ENCODE data around the gene RABL6.
"Not testable (repeated sequence)": the region's sequence is repeated elsewhere in the genome, so short reads cannot be mapped to it uniquely, and the experiment has no call there.

RABL6 gene

DNA sequence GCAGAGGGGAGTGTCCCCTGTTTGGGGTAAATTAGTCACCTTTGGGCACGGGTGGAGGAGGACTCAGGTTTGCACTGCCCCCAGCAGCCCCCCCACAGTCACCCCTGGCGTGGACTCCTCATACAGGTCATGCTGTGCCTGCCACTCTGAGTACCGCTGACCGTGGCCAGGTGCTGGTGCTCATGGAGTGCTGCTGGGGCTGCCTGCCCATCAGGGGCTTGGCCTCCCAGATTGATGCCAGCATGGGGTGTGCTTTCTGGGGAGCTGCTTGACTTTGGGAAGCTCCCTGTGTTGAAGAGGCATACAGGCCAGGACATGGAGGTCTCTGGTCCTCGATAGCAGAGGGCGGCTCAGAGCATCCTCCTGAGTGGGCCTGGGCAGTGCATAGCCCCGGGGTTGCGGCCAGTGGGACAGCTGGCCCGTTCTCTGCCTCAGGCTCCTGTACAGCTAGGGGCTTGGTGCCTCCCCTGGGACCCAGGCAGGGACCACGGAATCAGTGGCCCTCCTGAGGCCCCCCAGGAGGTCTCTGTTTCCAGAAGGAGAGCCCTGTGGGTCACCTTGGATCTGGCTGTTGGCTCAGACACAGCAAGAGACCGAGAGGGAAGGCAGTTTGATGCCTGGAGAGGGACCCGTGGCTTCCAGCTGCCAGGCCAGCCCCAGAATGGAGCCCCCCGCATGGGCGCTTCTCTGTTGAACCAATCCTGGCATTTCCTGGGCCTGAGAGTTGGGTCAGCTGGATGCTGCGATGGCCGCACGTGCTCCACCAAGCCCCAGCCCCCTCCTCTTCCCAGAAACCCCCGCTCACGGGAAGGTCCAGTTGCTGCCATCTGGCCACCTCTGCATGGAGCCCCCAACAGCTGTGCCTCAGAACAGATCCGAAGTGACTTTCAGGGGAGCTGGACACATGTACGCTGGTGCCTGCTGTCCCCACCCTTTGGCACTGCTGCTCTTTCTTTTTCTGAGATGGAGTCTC lies 28.5 kb downstream of the RABL6 start:
- DNase-seq (ENCODE audit: low read depth, low spot score) = no peak

DNA sequence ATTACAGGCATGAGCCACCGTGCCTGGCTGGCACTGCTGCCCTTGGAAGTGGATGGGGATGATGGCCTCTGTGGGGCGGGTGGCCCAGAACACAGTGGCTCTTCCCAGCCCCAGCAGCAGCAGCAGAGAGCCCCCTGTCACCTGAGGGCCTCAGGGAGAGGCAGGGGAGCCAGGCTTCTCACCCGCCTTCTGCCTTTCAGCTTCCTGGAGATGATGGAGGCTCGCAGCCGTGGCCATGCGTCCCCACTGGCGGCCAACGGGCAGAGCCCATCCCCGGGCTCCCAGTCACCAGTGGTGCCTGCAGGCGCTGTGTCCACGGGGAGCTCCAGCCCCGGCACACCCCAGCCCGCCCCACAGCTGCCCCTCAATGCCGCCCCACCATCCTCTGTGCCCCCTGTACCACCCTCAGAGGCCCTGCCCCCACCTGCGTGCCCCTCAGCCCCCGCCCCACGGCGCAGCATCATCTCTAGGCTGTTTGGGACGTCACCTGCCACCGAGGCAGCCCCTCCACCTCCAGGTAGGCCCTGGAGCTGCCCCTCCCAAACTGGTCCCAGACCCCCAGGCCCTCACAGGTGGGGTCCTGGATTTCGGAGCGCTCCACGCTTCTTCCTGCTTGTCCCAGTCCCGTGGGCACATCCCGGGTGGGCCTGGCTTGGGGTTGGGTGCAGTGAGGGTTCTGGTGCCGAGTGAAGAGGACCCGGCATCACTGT lies 29.6 kb downstream of the RABL6 start:
- no peak for DNase-seq (ENCODE audit: low read depth, low spot score)

DNA sequence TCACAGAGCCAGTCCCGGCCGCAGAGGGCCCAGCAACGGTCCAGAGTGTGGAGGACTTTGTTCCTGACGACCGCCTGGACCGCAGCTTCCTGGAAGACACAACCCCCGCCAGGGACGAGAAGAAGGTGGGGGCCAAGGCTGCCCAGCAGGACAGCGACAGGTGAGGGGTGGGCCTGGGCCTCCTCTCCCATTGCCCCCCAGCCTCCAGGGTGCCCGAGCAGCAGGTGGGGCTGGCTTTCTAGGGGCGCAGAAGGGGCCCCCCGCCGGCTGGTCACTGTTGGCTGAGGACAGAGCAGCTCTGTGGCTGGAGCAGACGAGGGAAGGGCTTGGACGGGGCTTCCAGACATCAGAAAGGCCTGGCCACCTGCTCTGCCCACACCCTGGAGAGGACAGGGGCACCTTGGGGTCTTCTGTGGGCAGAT lies 30.1 kb downstream of the RABL6 start:
- not testable (repeated sequence) for DNase-seq (ENCODE audit: low read depth, low spot score)

DNA sequence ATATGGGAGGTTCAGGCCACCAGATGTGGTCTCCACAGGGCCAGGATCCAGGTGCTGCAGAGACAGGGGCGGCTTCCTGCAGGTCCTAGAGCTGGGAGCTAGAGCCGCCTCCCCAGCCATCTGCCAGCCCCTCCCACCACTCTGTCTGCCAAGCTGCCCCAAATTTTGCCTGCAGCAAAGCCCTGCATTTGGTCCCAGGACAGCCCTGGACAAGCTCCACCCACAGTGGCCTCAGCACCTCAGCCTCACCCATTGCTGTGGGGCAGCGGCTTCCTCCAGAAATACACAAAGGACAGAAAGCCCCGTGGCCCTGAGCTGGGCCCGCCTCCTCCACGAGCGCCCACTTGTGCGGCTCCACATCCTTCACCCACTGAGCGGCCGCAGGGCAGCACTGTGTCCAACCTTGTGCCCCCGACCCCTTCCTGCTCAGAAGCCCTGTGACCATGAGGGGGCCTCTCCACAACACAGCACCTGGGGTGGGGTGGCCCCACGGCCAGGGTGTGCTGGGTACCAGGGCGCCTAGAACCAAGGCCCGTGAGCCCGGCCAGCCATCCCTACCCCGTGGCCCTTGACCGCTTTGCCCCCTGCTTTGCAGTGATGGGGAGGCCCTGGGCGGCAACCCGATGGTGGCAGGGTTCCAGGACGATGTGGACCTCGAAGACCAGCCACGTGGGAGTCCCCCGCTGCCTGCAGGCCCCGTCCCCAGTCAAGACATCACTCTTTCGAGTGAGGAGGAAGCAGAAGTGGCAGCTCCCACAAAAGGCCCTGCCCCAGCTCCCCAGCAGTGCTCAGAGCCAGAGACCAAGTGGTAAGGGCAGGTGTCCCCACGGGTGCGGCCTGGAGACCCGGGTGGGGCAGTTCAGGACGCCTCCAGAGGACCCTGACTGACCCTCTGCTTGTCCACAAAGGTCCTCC lies 30.8 kb downstream of the RABL6 start:
- no peak for DNase-seq (ENCODE audit: low read depth, low spot score)

DNA sequence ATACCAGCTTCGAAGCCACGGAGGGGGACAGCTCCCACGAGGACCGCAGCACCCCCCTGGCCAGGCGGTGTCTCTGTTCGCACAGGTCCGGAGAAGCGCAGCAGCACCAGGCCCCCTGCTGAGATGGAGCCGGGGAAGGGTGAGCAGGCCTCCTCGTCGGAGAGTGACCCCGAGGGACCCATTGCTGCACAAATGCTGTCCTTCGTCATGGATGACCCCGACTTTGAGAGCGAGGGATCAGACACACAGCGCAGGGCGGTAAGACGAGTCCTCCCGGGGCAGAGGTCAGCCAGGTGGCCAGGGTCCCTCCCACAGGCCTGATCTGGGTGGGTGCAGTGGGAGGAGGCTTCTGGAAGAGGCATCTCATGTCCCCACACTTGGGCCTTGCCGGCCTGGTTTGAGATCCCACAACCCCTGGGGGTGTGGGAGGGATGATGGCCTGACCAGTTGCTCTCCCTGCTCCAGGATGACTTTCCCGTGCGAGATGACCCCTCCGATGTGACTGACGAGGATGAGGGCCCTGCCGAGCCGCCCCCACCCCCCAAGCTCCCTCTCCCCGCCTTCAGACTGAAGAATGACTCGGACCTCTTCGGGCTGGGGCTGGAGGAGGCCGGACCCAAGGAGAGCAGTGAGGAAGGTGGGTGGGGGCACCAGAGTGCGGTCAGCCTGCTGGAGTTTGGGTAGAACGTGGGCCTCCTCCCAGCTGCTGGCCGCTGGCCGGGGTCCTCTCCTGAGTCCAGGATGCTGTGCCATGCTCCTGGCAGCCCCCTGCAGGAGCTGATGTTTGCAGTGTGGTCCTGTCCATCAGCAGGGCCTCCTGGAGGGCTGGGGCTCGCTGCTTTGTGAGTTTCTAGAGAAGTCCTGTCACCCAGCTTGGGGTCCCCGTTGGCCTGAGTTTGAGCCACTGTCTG lies 31.7 kb downstream of the RABL6 start:
- no peak for DNase-seq (ENCODE audit: low read depth, low spot score)

DNA sequence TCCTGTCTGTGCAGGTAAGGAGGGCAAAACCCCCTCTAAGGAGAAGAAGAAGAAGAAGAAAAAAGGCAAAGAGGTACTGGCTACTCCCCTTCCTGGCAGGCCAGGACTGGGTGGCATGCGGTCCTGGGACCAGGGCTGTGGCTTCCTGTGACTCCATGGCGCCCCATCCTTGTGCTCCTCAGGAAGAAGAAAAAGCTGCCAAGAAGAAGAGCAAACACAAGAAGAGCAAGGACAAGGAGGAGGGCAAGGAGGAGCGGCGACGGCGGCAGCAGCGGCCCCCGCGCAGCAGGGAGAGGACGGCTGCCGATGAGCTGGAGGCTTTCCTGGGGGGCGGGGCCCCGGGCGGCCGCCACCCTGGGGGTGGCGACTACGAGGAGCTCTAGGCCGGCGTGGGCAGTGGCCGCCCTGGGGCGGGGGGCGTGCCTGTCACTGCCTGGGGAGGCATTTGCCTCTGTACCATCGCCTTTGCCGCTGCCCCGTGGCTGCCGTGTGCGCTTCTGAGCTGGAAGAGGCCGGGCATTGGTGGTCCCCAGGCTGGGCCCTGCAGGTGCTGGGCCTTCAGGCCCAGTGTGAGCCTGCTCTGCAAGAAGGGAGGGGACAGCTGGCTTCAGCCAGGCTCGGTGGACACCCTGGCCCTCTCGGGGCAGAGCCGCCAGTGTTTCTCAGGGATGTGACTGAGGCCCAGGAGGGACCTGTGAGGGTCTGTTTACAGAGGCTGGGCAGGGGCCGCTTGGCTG lies 32.6 kb downstream of the RABL6 start:
- no peak for DNase-seq (ENCODE audit: low read depth, low spot score)

DNA sequence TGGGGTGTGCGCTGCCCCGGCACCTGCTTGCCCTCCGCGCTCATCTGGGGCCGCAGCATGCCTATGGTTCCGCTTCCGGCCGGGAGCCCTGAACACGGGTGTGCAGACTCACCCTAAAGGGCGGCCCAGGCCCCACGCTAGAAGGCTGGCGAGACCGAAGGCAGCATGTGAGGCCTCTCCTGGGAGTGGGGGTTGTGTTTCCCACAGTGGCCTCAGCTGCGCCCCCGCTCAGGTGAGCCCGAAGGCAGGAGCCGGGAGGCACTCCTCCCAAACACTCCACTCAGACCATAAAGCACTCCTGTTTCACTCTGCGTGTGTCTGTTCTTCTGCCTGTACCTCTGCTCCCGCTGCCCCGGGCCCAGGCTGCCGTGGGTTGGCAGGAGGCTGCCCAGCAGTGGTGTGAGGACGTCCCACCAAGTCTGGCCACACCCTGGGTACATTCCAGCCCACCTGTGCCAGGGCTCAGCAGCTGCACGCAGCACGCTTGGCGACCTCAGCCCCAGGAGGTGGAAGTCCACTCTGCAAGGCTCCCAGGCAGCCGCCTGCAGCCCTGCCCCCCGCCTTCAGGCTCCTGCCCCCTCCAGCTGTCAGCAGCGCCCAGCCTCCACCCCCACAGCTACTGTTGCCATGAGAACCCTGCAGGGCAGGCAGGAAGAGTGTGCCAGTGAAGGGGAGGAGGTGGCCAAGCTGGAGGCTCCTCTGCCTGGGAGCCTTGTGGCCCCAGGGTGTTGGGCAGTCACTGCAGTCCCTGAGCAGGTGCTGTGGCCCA lies 33.3 kb downstream of the RABL6 start:
- no peak for DNase-seq (ENCODE audit: low read depth, low spot score)

DNA sequence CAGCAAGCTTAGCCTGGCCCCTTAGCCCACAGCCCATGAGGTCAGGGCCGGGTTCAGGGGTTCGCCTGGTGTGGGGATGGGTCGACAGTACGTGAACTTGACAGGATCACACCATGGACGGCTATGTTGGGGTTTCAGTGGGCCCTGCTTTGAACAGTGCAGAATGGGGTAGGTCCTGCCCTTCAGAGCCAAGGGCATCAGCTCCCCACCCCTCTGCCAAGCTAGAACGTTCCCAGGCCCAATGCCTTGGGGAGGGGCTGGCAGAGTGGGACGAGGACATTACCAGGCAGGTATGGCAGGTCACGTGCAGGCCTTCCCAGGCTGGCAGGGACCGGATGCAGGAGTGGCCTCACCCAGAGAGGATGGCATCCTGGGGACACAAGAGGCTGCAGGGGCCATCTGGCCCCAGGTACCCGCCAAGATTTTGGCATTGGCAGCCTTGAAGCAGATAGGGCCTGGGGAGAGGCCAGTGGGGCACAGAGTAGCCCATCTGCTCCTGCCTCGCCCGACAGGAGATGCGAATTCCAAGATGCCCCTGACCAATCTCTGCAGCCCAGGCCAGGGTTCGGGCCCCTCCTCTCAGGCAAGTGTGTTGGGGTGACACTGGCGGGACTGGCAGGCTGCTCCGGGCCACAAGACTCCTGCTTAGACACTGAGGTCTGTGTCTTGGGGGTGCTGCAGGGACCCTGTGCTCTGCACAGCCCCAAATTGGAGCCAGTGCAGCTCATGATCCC lies 34.1 kb downstream of the RABL6 start:
- DNase-seq (ENCODE audit: low read depth, low spot score) = not testable (repeated sequence)

DNA sequence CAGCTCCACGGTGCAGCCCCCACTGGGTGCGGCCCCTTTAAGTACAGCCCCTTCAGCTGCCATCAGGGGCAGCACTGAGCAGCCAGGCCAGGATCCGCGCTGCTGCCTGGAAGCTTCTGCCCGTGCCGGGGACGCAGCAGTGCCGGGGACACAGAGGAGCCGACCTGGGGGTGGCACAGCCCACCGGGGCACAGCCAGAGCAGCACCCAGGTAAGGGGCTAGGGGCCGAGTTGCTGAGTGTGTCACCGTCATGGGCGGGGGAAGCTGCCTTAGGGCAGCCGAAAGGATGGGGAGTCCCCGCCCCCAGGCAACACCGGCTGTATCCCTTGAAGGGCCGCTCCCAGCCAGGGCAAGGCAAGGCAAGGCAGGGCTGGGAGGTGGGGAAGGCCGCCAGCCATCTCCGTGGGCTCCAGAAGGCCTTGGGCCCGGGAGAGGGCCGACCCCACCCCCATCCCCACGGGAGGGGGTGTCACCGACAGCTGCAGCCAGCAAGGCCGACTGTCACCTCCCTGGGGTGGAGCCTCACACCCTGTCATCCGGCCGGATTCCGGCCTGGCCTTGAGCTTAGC lies 34.7 kb downstream of the RABL6 start, which contains the start of gene AJM1:
AJM1 (plus strand) TSS at position 99 of the 569 bp plus-strand sequence. CDS start 1,937 bp downstream, outside the sequence.
- DNase-seq (ENCODE audit: low read depth, low spot score) = not testable (repeated sequence)

DNA sequence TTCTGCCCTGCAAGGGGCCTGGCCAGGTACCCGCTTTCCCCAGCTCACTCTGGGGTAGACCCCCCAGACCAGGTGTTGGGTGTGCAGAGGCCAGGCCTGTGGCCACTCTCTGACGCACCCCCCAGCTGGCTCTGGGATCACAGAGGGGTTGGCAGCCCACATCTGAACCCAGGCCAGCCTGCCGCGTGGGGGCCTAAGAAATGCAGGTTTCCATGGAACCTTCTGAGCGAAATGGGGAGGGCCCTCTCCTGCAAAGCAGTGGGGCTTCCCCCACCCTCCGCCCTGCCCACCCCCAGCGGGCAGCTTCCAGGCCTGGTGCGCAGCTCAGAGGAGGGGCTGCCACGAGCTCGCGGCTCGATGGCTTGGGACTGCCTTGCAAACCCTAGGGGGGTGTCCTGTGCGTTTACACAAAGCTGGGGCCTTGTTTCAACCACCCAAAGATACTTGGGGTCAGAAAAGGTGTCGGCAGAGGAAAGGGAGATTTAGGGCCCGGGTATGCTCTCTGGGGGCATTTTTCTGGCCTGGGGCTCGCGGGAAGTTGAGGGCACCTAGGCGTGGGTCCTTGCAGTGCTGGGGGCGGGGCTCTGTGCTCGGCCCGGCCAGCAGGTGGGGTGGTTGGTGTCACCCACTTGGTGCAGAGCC lies 35.5 kb downstream of the RABL6 start:
- not testable (repeated sequence) for DNase-seq (ENCODE audit: low read depth, low spot score)

DNA sequence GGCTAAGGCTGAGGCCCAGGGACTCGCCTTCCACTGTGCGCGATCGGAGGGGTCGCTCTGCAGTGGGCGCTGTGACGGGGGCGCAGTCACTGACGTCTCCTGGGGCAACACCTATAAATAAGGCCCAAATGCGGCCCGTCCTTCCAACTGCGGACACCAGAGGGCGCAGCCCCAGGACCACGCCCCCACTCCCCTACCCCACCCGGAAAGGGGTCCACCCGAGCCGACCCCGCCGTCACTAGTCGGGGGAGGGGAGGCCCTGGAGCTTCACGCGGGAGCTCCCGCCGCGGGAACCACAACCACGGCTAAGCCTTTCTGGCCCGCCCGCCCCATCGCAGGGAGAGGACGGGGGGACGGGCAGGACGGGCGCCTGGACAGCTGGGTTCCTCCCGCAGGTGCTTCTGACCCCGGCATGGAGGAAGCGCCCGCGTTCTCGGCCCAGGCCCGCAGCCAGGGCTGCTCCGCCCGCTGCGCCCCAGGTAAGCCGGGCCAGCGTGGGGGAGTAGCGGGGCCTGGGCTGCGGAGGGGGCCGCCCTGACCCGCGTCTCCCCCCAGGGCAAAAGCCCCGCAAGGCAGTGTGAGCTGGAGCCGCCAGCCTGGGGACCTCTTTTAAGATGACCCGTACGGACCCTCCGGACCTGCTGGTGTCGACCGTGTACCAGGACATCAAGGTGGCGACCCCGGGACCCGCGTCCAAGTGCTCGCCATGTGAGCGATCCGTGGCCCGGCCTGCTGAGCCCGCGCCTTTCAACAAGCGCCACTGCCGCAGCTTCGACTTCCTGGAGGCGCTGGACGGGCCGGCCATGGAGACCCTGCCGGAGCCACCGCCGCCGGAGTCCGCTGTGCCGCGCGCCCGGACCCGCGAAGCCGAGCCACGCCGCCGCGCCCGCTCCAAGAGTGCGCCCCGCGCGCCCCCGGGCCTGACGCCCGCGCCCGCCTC lies 36.3 kb downstream of the RABL6 start:
- not testable (repeated sequence) for DNase-seq (ENCODE audit: low read depth, low spot score)

DNA sequence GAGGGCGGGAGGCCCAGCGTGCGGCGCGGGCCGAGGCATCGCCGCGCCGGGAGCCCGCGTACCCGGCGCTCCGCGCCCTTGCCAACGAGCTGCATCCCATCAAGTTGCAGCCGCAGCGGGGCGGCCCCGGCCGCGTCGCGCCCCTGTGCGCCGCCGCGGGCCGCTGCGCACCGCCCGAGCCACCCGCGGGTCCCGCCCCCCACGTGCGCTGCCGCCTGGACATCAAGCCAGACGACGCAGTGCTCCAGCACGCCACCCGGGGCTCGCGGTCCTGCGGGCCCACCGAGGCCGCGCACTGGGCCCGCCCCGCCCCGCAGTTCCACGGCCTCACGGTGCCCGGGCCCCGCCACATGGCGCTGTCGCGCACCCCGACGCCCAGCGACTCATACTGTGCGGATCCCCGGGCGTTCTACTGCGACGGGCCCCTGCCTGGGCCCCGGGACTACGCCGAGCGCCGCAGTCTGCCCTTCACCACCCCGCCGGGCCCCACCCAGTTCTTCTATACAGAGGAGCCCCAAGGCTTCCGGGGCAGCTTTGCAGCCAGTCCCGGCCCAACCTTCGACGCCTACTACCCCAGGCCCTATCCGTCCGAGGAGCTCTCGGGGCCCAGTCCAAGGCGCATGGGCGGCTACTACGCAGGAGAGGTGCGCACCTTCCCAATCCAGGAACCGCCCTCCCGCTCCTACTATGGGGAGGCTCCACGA lies 37.2 kb downstream of the RABL6 start:
- DNase-seq (ENCODE audit: low read depth, low spot score) = no peak

DNA sequence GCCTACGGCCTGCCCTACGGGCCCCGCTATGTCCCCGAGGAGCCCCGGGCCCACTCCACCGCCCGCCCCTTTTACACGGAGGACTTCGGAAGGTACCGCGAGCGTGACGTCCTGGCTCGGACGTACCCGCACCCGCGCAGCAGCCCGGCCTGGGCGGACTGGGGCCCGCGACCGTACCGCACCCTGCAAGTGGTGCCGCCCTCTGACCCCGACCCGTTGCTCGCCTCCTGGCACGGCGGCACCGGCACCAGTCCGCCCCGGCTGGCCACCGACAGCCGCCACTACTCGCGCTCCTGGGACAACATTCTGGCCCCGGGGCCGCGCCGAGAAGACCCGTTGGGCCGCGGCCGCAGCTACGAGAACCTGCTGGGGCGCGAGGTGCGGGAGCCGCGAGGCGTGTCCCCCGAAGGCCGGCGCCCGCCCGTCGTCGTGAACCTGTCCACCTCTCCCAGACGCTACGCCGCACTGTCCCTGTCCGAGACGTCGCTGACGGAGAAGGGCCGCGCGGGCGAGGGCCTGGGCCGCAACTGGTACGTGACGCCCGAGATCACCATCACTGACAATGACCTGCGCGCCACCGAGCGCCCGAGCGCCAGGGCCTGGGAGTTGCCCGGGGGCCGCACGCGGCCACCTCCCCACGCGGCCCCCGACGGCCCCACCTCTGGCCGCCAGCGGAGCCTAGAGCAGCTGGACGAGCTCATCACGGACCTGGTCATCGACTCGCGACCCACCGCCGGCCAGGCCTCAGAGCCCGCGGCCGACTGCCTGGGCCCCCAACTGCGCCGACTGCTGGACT lies 37.9 kb downstream of the RABL6 start:
- DNase-seq (ENCODE audit: low read depth, low spot score) = no peak

DNA sequence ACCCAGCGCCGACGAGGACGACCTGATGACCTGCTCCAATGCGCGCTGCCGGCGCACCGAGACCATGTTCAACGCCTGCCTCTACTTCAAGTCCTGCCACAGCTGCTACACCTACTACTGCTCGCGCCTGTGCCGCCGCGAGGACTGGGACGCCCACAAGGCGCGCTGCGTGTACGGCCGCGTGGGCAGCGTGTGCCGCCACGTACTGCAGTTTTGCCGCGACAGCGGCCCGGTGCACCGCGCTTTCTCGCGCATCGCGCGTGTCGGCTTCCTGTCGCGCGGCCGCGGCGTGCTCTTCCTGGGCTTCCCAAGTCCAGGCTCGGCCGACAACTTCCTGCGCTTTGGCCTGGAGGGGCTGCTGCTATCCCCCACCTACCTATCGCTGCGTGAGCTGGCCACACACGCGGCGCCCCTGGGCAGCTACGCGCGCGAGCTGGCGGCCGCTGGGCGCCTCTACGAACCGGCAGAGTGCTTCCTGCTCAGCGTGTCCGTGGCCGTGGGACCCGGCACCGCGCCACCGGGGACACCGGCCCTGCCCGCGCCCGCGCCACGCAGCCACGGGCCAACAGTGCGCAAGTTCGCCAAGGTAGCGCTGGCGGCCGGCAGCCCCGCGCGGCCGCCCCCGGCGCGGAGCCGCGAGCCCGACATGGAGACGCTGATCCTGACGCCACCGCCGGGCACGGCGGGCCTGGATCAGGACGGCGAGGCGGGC lies 38.8 kb downstream of the RABL6 start:
- no peak for DNase-seq (ENCODE audit: low read depth, low spot score)

All from iPS DF 19.7 (cell line).